ENCODE measurements around the gene KIAA0825.

DNA sequence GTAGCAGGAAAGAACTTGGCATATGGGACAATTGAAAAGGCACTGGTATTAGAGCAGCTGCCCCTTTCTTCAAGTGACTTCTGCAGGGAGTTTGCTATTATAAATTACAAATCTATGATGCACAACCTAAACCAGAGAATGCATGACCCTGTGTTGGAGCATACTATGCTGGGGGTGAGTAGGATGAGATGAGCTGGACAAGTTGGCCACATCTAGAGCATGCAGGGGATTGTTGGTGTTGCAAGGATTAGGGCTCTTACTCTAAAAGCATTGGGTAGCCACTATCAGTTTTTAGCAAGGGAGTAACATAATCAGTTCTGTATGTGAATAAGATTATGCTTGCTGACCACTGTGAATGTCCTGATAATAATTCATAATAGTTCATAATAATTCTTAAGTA lies 186.7 kb downstream of the KIAA0825 start:
- TF ChIP-seq CTCF (IDR thresholded peaks at IDR 0.05): no peak
- no peak for TF ChIP-seq POLR2A (IDR thresholded peaks at IDR 0.05)

All from adrenal gland (tissue), 5 donors.